Measurements from ENCODE around the gene HACE1.

HACE1 gene, protein sequence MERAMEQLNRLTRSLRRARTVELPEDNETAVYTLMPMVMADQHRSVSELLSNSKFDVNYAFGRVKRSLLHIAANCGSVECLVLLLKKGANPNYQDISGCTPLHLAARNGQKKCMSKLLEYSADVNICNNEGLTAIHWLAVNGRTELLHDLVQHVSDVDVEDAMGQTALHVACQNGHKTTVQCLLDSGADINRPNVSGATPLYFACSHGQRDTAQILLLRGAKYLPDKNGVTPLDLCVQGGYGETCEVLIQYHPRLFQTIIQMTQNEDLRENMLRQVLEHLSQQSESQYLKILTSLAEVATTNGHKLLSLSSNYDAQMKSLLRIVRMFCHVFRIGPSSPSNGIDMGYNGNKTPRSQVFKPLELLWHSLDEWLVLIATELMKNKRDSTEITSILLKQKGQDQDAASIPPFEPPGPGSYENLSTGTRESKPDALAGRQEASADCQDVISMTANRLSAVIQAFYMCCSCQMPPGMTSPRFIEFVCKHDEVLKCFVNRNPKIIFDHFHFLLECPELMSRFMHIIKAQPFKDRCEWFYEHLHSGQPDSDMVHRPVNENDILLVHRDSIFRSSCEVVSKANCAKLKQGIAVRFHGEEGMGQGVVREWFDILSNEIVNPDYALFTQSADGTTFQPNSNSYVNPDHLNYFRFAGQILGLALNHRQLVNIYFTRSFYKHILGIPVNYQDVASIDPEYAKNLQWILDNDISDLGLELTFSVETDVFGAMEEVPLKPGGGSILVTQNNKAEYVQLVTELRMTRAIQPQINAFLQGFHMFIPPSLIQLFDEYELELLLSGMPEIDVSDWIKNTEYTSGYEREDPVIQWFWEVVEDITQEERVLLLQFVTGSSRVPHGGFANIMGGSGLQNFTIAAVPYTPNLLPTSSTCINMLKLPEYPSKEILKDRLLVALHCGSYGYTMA

DNA sequence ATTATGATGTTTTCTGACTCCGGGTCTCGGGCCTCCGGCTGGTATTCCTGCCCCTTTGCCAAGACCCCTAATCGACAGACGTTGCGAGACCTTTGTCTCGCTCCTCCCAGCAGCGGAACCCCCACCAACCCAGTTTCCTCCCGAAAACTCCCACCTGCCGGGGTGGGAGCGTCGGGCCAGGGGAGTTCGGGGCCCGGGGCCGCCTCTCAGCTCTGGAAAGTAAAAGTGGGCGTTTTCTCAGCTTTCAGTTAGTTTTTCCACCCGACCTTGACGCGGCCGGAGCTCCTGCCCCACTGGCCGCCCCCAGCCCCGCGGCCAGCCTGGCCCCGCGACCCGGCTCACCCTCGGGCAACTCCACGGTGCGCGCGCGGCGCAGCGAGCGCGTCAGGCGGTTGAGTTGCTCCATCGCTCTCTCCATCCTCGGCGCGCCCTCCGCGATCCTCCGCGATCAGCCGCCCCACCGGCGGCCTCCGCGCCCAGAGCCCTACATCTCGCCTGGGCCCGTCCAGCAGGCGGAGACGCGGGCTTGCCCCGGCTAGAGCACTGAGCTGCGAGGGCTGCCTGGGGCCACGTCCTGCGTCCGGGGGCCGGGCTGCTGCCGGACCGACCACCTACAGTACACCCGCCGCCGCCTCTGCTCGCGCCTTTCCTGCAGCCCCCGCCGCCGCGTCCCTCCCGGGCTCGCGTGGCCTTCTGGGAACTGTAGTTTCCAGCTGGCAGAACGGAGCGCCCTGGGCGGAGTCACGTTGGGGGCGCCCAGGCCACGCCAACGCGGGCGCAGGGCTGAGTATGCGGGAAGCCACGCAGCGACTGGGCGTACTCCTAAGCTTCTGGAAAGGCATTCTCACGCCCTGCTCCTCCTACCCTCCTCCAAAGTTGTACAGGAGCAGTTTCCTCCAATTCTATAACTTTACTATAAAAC, at the start of gene HACE1:
Gene HACE1, minus strand, starts transcription at position 695 of the 922 bp plus-strand sequence. Its CDS starts 277 bp downstream, at position 418.
- Histone ChIP-seq H3K79me2 (ENCODE audit: insufficient read depth, low read length) (peaks cover 52% of the 10 kb centered on the region), H3K4me2 (ENCODE audit: insufficient read depth, low read length) (peak within 1 kb of the TSS; percentile 82), H3K27me3 (ENCODE audit: insufficient read depth, low read length, poor library complexity) (no peaks in the 10 kb centered on the region), H3K9me3 (ENCODE audit: insufficient read depth, low read length, severe bottlenecking) (no peaks in the 10 kb centered on the region), H2AFZ (ENCODE audit: low read depth, low read length) (peak within 1 kb of the TSS; percentile 88), H3K4me3 (ENCODE audit: low read depth in 1 of 2, low read length in 2 of 2) (peak within 1 kb of the TSS; percentile 88 to 94), H3K9ac (ENCODE audit: low read depth, low read length) (peak within 1 kb of the TSS; percentile 92), H3K4me1 (ENCODE audit: insufficient read depth, low read length) (peaks cover 49% of the 10 kb centered on the region), H3K27ac (ENCODE audit: low read length) (peak within 1 kb of the TSS; percentile 85), H4K20me1 (ENCODE audit: insufficient read depth, low read length) (peaks cover 5% of the 10 kb centered on the region; the same call in 1 of the 2 replicates), H3K36me3 (ENCODE audit: insufficient read depth, low read length) (no peaks in the 10 kb centered on the region; the same call in 1 of the 2 replicates)
- TF ChIP-seq, protein P1, sequence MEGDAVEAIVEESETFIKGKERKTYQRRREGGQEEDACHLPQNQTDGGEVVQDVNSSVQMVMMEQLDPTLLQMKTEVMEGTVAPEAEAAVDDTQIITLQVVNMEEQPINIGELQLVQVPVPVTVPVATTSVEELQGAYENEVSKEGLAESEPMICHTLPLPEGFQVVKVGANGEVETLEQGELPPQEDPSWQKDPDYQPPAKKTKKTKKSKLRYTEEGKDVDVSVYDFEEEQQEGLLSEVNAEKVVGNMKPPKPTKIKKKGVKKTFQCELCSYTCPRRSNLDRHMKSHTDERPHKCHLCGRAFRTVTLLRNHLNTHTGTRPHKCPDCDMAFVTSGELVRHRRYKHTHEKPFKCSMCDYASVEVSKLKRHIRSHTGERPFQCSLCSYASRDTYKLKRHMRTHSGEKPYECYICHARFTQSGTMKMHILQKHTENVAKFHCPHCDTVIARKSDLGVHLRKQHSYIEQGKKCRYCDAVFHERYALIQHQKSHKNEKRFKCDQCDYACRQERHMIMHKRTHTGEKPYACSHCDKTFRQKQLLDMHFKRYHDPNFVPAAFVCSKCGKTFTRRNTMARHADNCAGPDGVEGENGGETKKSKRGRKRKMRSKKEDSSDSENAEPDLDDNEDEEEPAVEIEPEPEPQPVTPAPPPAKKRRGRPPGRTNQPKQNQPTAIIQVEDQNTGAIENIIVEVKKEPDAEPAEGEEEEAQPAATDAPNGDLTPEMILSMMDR (IDR thresholded peaks at IDR 0.05; ENCODE audit: borderline replicate concordance, extremely low read depth, low read length, poor library complexity, severe bottlenecking), result peak; percentile 25
- no peak for TF ChIP-seq EZH2 (IDR thresholded peaks at IDR 0.05; ENCODE audit: borderline replicate concordance, low read depth, low read length, severe bottlenecking)
- ATAC-seq (ENCODE audit: insufficient read depth, low read depth) (peak; percentile 96), DNase-seq (peak; percentile 93)

DNA sequence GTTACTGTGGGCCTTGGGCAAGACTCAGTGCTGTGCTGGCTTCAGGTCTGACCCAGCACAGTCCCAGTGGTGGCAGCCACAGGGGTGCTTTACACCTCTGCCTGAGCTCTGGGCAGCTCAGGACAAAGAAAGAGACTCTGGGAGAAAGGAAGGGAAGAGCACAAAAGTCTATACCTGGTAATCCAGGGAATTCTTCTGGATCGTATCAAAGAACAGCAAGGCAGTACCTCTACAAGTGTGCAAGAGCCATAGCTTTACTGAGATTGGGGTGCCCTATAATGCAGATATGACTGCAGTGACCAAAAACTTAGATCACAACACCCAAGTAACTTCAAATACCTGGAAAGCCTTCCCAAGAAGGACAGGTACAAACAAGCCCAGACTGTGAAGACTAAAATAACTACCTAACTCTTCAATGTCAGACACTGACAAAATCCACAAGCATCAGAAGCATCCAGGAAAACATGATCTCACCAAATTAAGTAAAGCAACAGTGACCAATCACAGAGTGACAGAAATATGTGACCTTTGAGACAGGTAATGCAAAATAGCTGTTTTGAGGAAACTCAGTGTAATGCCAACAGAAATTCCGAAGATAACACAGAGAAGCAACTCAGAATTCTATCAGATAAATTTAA, 49.3 kb upstream of the HACE1 start:
- Histone ChIP-seq H3K4me1 (ENCODE audit: insufficient read depth, low read length) (no peaks in the 10 kb centered on the region), H3K9ac (ENCODE audit: low read depth, low read length) (no peak overlapping the region), H3K9me3 (ENCODE audit: insufficient read depth, low read length, severe bottlenecking) (no peaks in the 10 kb centered on the region), H3K36me3 (ENCODE audit: insufficient read depth, low read length) (no peaks in the 10 kb centered on the region), H3K27ac (ENCODE audit: low read length) (no peak overlapping the region), H3K4me2 (ENCODE audit: insufficient read depth, low read length) (no peak overlapping the region), H3K4me3 (ENCODE audit: low read depth in 1 of 2, low read length in 2 of 2) (no peak overlapping the region), H3K79me2 (ENCODE audit: insufficient read depth, low read length) (no peaks in the 10 kb centered on the region), H2AFZ (ENCODE audit: low read depth, low read length) (no peak overlapping the region), H3K27me3 (ENCODE audit: insufficient read depth, low read length, poor library complexity) (no peaks in the 10 kb centered on the region), H4K20me1 (ENCODE audit: insufficient read depth, low read length) (no peaks in the 10 kb centered on the region)
- no peak for TF ChIP-seq EZH2 (IDR thresholded peaks at IDR 0.05; ENCODE audit: borderline replicate concordance, low read depth, low read length, severe bottlenecking)
- TF ChIP-seq, protein P1 (IDR thresholded peaks at IDR 0.05; ENCODE audit: borderline replicate concordance, extremely low read depth, low read length, poor library complexity, severe bottlenecking), result no peak
- DNase-seq (no peak), ATAC-seq (ENCODE audit: insufficient read depth, low read depth) (no peak)
